ENCODE data around the gene GDF10. TPM values are rescaled to one million over a fixed set of nuclear protein-coding genes. Genes with fewer than 3 reads are reported as not detected.
A peak's percentile ranks its signal among the peaks of the same experiment; 100 is the strongest.

GDF10 gene
- total RNA-seq, 4 donors from 2014 or later: 3.6 to 9.6 (median 7.3) TPM

- Histone ChIP-seq H3K9me3 (no peaks in the 10 kb centered on the region), H3K27ac (peak overlapping the region in 1 of 3 donors; percentile 57), H3K4me3 (replicated peaks in 1 of 3) (no peak overlapping the region), H3K36me3 (no peaks in the 10 kb centered on the region), H3K27me3 (no peaks in the 10 kb centered on the region), H3K4me1 (peaks cover 4 to 51% of the 10 kb centered on the region in 2 donors)
- intact Hi-C loops (cut with DNase I): no loop called here
- DNase-seq: peak; percentile 46 to 51
- WGBS, 2 donors: 70 to 73% methylated on average over 12 of the region's 12 CpGs
- TF ChIP-seq CTCF (IDR thresholded peaks at IDR 0.05): no peak
- no peak for TF ChIP-seq POLR2A (IDR thresholded peaks at IDR 0.05)
Measured at GRCh38 chr10:47297866-47298540, 2.0 kb upstream of the GDF10 start.

GRCh38 chr10:47298715-47299114 is 1.3 kb upstream of the GDF10 start:
- Histone ChIP-seq H3K9me3 (no peaks in the 10 kb centered on the region), H3K4me1 (peaks cover 4 to 51% of the 10 kb centered on the region in 2 donors), H3K36me3 (no peaks in the 10 kb centered on the region), H3K27me3 (no peaks in the 10 kb centered on the region), H3K27ac (no peak overlapping the region), H3K4me3 (replicated peaks in 1 of 3) (no peak overlapping the region)
- no peak for TF ChIP-seq POLR2A (IDR thresholded peaks at IDR 0.05)
- DNase-seq: no peak
- 77 to 87% methylated on average over 1 of the region's 1 CpG for WGBS, 2 donors
- intact Hi-C loops (cut with DNase I): no loop called here

- H3K36me3 ChIP-seq: no peaks in the 10 kb centered on the region
- H3K27ac ChIP-seq: peak overlapping the region in 1 of 3 donors; percentile 7
- no peaks in the 10 kb centered on the region for H3K27me3 ChIP-seq
- H3K4me3 ChIP-seq (replicated peaks in 1 of 3): peak overlapping the region in 2 of 3 donors; percentile 40 to 49
- DNase-seq: peak in 1 of 2 donors; percentile 26
- peaks cover 4 to 56% of the 10 kb centered on the region in 2 donors for H3K4me1 ChIP-seq
- 13 to 15% methylated on average over 6 to 9 of the region's 57 CpGs for WGBS, 2 donors
- TF ChIP-seq CTCF (IDR thresholded peaks at IDR 0.05): no peak
- TF ChIP-seq POLR2A (IDR thresholded peaks at IDR 0.05): no peak
- H3K9me3 ChIP-seq: no peaks in the 10 kb centered on the region
- intact Hi-C loops (cut with DNase I): no loop called here
Measured at GRCh38 chr10:47300429-47300931, 483 bp downstream of the GDF10 start.

- Histone ChIP-seq H3K9me3 (no peaks in the 10 kb centered on the region), H3K4me3 (replicated peaks in 1 of 3) (no peak overlapping the region), H3K4me1 (peaks cover 4 to 70% of the 10 kb centered on the region in 2 donors), H3K27me3 (no peaks in the 10 kb centered on the region), H3K36me3 (no peaks in the 10 kb centered on the region), H3K27ac (no peak overlapping the region)
- WGBS, 2 donors: 35 to 43% methylated on average over 2 of the region's 2 CpGs
- no peak for DNase-seq
- intact Hi-C loops (cut with DNase I): no loop called here
- TF ChIP-seq CTCF (IDR thresholded peaks at IDR 0.05): no peak
- TF ChIP-seq POLR2A (IDR thresholded peaks at IDR 0.05): no peak
Measured at GRCh38 chr10:47301833-47302232, 1.8 kb downstream of the GDF10 start.

- Histone ChIP-seq H3K36me3 (no peaks in the 10 kb centered on the region), H3K27me3 (no peaks in the 10 kb centered on the region), H3K4me1 (peaks cover 4 to 72% of the 10 kb centered on the region in 2 donors), H3K4me3 (replicated peaks in 1 of 3) (no peak overlapping the region), H3K27ac (no peak overlapping the region), H3K9me3 (no peaks in the 10 kb centered on the region)
- WGBS, 2 donors: 94 to 96% methylated on average over 7 of the region's 7 CpGs
- intact Hi-C loops (cut with DNase I): no loop called here
- no peak for TF ChIP-seq CTCF (IDR thresholded peaks at IDR 0.05)
- TF ChIP-seq POLR2A (IDR thresholded peaks at IDR 0.05): no peak
- DNase-seq: no peak
Measured at GRCh38 chr10:47303105-47303504, 3.1 kb downstream of the GDF10 start.
